Left lung (tissue), 10 donors: ENCODE data around the gene ZFYVE26. TPM values are rescaled to one million over a fixed set of nuclear protein-coding genes. Genes with fewer than 3 reads are reported as not detected.

ENCODE experiments used
- ATAC-seq: fragments of 200-7000 bp; cut with Tn5 transposase; one replicate; pipeline ENCODE4 v1.9.1; 2020; ENCODE audit warnings: moderate library complexity
- DNase-seq, 4 donors: peaks; one replicate each; pipeline ENCODE4 v3.0.0-alpha.2; 2013 to 2020
- H3K27ac ChIP-seq, 2 donors: fragments of 200-600 bp; sonication (generic) in 1 of 2; one replicate each; pipeline versions ENCODE4 v1.5.0 to v1.8.0; 2020 to 2021
- H3K27me3 ChIP-seq, 2 donors: fragments of 200-600 bp; sonication (generic) in 1 of 2; one replicate each; pipeline versions ENCODE4 v1.5.0 to v1.8.0; 2020 to 2021
- H3K36me3 ChIP-seq, 2 donors: fragments of 200-600 bp; sonication (generic) in 1 of 2; one replicate each; pipeline versions ENCODE4 v1.5.0 to v1.8.0; 2020 to 2021
- H3K4me1 ChIP-seq, 2 donors: fragments of 200-600 bp; one replicate each; pipeline ENCODE4 v1.8.0; 2021
- H3K4me3 ChIP-seq, 2 donors: fragments of 200-600 bp; sonication (generic) in 1 of 2; one replicate each; pipeline versions ENCODE4 v1.5.0 to v1.8.0; 2020 to 2021; ENCODE audit warnings: mild to moderate bottlenecking in 1 of 2
- H3K9me3 ChIP-seq, 2 donors: fragments of 200-600 bp; sonication (generic) in 1 of 2; one replicate each; pipeline versions ENCODE4 v1.5.0 to v1.8.0; 2020 to 2021
- intact Hi-C, 2 donors: fragments of 100-400 bp; cut with DNase I; formaldehyde crosslinking; loops; one replicate each; pipeline versions ENCODE4 v1.11.2 to v1.14.2; 2022
- polyA plus RNA-seq, 6 donors: library from polyadenylated mRNA; unstranded; fragments of 120-200 nt; gene quantifications; one replicate each; pipeline ENCODE4 v1.2.1, GENCODE V29; 2013; ENCODE audit not compliant: insufficient read length in 6 of 6
- total RNA-seq, 2 donors: library from RNA; stranded (reverse); fragmentation: NEBNext Ultra II Directional; extraction: Animal tissue kit (Norgen Biotek cat#: 25700); gene quantifications; one replicate each; pipeline ENCODE4 v1.2.1, GENCODE V29; 2021
- TF ChIP-seq, protein P1 (sequence below), 2 donors: fragments of 200-600 bp; sonication (generic) in 1 of 2; IDR thresholded peaks; one replicate each; pipeline versions ENCODE4 v1.5.0 to v1.8.0; 2021; ENCODE audit warnings: antibody characterized with exemption in 2 of 2
- donor health status: DM: no; HTN: yes; CAD: no.
- donor health status: DM: no; HTN: no; CAD: no.

The ZFYVE26 gene
- total and polyA plus RNA-seq, 8 donors, result 15.9 to 47.8 (median 17.7) TPM

DNA sequence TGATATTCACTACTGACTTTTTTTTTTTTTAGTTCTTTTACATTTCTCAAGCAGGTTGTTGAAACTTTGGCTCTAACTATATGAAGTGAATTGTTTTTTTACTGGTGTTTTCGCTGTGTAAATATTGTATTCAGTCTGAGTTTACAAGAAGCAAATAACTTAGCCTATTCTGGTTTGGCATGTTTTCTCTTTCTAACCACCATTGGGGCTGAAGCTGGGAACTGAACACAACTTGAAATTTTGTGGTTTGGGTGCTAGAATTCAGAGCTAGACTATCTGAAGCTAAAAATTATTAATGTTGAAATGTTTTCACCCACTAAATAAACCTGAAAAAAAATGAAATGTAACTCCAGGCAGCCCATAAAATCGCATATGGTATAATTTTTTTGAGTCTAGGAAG lies 40.4 kb upstream of the ZFYVE26 start:
- Histone ChIP-seq H3K4me1 (peaks cover 0 to 19% of the 10 kb centered on the region in 2 donors), H3K27ac (no peak overlapping the region), H3K4me3 (no peak overlapping the region), H3K36me3 (no peaks in the 10 kb centered on the region), H3K9me3 (no peaks in the 10 kb centered on the region), H3K27me3 (no peaks in the 10 kb centered on the region)
- TF ChIP-seq, protein P1, sequence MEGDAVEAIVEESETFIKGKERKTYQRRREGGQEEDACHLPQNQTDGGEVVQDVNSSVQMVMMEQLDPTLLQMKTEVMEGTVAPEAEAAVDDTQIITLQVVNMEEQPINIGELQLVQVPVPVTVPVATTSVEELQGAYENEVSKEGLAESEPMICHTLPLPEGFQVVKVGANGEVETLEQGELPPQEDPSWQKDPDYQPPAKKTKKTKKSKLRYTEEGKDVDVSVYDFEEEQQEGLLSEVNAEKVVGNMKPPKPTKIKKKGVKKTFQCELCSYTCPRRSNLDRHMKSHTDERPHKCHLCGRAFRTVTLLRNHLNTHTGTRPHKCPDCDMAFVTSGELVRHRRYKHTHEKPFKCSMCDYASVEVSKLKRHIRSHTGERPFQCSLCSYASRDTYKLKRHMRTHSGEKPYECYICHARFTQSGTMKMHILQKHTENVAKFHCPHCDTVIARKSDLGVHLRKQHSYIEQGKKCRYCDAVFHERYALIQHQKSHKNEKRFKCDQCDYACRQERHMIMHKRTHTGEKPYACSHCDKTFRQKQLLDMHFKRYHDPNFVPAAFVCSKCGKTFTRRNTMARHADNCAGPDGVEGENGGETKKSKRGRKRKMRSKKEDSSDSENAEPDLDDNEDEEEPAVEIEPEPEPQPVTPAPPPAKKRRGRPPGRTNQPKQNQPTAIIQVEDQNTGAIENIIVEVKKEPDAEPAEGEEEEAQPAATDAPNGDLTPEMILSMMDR (IDR thresholded peaks at IDR 0.05), result no peak
- ATAC-seq, result peak; percentile 67
- peak in 1 of 4 donors; percentile 44 for DNase-seq
- intact Hi-C loops, result no loop called here

DNA sequence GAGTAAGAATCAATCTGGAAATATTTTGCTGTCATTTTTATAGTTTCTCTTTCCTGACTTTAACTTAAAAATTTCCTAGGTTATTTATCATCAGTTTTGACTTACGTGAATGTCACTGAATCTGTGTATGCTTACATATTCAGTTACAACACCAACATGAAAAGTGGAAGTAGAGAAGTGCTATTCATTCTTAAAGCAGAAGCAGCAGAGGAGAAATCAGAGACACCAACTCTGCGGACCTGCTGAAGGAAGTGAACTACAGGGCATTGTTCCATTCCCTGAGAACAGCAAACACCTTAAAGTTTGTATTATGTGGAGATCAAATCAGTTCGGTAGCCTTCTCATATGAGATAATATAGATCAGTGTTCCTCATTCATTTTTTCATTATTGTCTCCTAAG lies 37.3 kb upstream of the ZFYVE26 start:
- no peak for DNase-seq
- H3K9me3 ChIP-seq, result no peaks in the 10 kb centered on the region
- TF ChIP-seq, protein P1 (IDR thresholded peaks at IDR 0.05), result no peak
- no peak overlapping the region for H3K4me3 ChIP-seq
- H3K27me3 ChIP-seq, result no peaks in the 10 kb centered on the region
- H3K36me3 ChIP-seq, result no peaks in the 10 kb centered on the region
- peaks cover 0 to 21% of the 10 kb centered on the region in 2 donors for H3K4me1 ChIP-seq
- intact Hi-C loops, result no loop called here
- peak; percentile 56 for ATAC-seq
- peak overlapping the region in 1 of 2 donors; percentile 88 for H3K27ac ChIP-seq

DNA sequence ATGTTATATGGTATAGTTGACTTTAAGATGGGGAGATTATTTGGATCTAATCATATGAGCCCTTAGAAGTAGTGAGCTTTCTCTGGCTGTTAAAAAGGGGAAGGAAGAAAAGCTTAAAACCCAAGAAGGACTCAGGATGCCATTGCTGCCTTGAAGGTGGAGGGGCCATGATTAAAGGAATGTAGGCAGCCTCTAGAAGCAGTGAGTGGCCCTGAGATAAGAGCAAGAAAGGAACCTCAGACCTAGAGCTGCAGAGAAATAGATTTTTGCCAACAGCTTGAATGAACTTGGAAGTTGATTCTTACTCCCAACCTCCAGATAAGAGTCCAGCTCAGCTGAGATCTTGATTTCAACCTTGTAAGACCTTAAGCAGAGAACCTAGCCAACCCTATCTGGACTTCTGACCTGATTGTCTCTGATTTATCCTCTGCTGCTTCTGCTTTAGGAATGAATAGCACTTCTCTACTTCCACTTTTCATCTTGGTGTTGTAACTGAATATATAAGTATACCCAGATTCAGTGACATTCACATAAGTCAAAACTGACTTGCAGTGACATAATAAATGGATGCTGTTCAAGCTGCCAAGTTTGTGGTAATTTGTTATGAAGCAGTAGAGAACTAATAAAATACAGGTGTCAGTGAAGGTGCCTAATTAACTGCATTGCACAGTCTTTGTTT lies 36.7 kb upstream of the ZFYVE26 start:
- peak overlapping the region; percentile 1 to 88 for H3K27ac ChIP-seq
- no peak overlapping the region for H3K4me3 ChIP-seq
- H3K36me3 ChIP-seq, result no peaks in the 10 kb centered on the region
- intact Hi-C loops, result no loop called here
- H3K9me3 ChIP-seq, result no peaks in the 10 kb centered on the region
- peaks cover 0 to 21% of the 10 kb centered on the region in 2 donors for H3K4me1 ChIP-seq
- ATAC-seq, result peak; percentile 47
- TF ChIP-seq, protein P1 (IDR thresholded peaks at IDR 0.05), result no peak
- H3K27me3 ChIP-seq, result no peaks in the 10 kb centered on the region
- DNase-seq, result no peak

DNA sequence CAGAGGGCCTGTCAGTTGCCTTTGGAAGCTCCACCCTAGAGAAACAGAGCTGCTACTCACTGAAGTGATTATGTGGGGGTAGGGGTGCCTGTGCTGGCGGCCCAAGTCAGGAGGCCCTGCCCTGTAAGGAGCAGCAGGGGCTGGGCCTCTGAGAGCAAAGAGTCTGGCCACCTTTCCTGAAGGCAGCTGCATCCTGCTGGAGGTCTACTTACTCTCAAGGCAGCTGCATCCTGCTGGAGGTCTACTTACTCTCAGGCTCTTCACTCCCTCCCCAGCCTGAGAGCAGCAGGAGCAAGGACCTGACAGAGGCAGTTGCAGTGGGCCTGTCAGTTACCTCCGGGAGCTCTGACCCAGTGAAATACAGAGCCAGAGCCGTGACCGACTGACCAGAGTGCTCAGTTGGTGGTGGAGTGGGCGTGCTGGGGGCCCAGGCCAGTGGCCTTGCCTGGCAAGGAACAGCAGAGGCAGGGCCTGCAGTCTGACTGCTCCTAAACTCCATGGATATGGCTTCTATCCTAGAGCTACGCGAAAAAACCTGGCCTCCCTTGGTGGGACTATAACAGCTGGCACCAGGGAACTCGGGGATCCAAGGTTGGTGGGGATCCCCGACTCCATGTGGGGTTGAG lies 35.5 kb upstream of the ZFYVE26 start:
- peak overlapping the region in 1 of 2 donors; percentile 88 for H3K27ac ChIP-seq
- H3K36me3 ChIP-seq, result no peaks in the 10 kb centered on the region
- H3K4me3 ChIP-seq, result no peak overlapping the region
- no peaks in the 10 kb centered on the region for H3K27me3 ChIP-seq
- H3K4me1 ChIP-seq, result peaks cover 0 to 21% of the 10 kb centered on the region in 2 donors
- TF ChIP-seq, protein P1 (IDR thresholded peaks at IDR 0.05), result no peak
- no peak for ATAC-seq
- H3K9me3 ChIP-seq, result no peaks in the 10 kb centered on the region
- DNase-seq, result peak in 1 of 4 donors; percentile 7
- intact Hi-C loops, result no loop called here

DNA sequence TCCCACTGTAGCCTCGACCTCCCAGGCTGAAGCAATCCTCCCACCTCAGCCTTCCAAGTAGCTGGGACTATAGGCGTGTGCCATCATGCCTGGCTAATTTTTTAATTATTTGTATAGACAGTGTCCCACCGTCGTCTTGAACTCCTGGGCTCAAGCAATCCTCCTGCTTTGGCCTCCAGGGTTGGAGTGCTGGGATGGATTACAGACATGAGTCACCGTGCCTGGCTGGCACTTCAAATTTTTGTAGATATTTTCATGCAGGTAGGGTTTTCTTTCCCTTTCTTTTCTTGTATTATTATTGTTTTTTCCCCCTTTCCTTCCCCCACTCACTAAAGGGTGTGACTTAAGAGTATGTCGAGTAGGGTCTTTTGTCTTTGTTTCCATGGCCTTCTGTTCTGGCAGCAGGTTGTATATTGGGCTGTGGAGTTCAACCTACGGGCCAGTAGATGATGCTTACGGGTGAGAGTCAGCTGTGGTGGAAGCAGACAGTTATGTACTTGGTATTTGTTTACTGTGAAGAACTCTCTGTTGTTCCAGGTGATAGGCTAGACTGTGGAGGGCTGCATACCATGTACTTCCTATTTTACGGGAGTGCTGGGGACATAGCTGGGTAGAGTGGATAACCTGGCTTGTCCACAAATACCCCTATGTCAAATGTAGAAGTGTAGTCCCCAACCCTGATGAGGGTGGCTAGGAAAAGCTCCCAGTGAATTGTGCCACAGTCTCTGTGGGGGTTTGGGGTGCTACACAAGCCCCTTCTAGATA lies 33.9 kb upstream of the ZFYVE26 start:
- Histone ChIP-seq H3K4me1 (peaks cover 0 to 21% of the 10 kb centered on the region in 2 donors), H3K27ac (no peak overlapping the region), H3K9me3 (no peaks in the 10 kb centered on the region), H3K4me3 (no peak overlapping the region), H3K27me3 (no peaks in the 10 kb centered on the region), H3K36me3 (no peaks in the 10 kb centered on the region)
- ATAC-seq (no peak), DNase-seq (no peak)
- TF ChIP-seq, protein P1 (IDR thresholded peaks at IDR 0.05), result no peak
- intact Hi-C loops, result no loop called here
